Measurements from ENCODE around the gene ACSBG1. TPM values are rescaled to one million over a fixed set of nuclear protein-coding genes. Genes with fewer than 3 reads are reported as not detected.

Gene ACSBG1
- total RNA-seq, 1 donor from 2014 or later, result not detected

GRCh38 chr15:78206326-78207109 is 27.8 kb downstream of the ACSBG1 start:
- DNase-seq (ENCODE audit: low read depth), result no peak
- TF ChIP-seq CTCF (IDR thresholded peaks at IDR 0.05; ENCODE audit: insufficient read depth, low read length, severe bottlenecking), result no peak
- H3K36me3 ChIP-seq (ENCODE audit: control insufficient read depth, insufficient read depth, low read length), result no peaks in the 10 kb centered on the region
- no peaks in the 10 kb centered on the region for H3K27me3 ChIP-seq (ENCODE audit: control insufficient read depth, insufficient read depth, low read length)
- no peak overlapping the region for H3K4me3 ChIP-seq (ENCODE audit: low read depth, low read length)
- no peak for FAIRE-seq

- DNase-seq (ENCODE audit: low read depth), result no peak
- FAIRE-seq, result no peak
- H3K4me3 ChIP-seq (ENCODE audit: low read depth, low read length), result no peak overlapping the region
- H3K27me3 ChIP-seq (ENCODE audit: control insufficient read depth, insufficient read depth, low read length), result no peaks in the 10 kb centered on the region
- TF ChIP-seq CTCF (IDR thresholded peaks at IDR 0.05; ENCODE audit: insufficient read depth, low read length, severe bottlenecking), result no peak
- H3K36me3 ChIP-seq (ENCODE audit: control insufficient read depth, insufficient read depth, low read length), result no peaks in the 10 kb centered on the region
Observed at GRCh38 chr15:78205856-78206255, 28.5 kb downstream of the ACSBG1 start.

- TF ChIP-seq CTCF (IDR thresholded peaks at IDR 0.05; ENCODE audit: insufficient read depth, low read length, severe bottlenecking), result no peak
- FAIRE-seq, result no peak
- no peak for DNase-seq (ENCODE audit: low read depth)
- no peaks in the 10 kb centered on the region for H3K36me3 ChIP-seq (ENCODE audit: control insufficient read depth, insufficient read depth, low read length)
- H3K4me3 ChIP-seq (ENCODE audit: low read depth, low read length), result no peak overlapping the region
- no peaks in the 10 kb centered on the region for H3K27me3 ChIP-seq (ENCODE audit: control insufficient read depth, insufficient read depth, low read length)
Observed at GRCh38 chr15:78205337-78205736, 29.0 kb downstream of the ACSBG1 start.

- FAIRE-seq, result no peak
Observed at GRCh38 chr15:78204351-78205309, 29.7 kb downstream of the ACSBG1 start.

More at GRCh38 chr15:78204351-78205309, 29.7 kb downstream of the ACSBG1 start:
- no peak overlapping the region for H3K4me3 ChIP-seq (ENCODE audit: low read depth, low read length)
- no peaks in the 10 kb centered on the region for H3K36me3 ChIP-seq (ENCODE audit: control insufficient read depth, insufficient read depth, low read length)
- no peaks in the 10 kb centered on the region for H3K27me3 ChIP-seq (ENCODE audit: control insufficient read depth, insufficient read depth, low read length)
- TF ChIP-seq CTCF (IDR thresholded peaks at IDR 0.05; ENCODE audit: insufficient read depth, low read length, severe bottlenecking), result no peak
- DNase-seq (ENCODE audit: low read depth), result no peak

Data from bronchial epithelial cell (primary cell).